ENCODE results near the gene PLCB1. TPM values are rescaled to one million over a fixed set of nuclear protein-coding genes. Genes with fewer than 3 reads are reported as not detected.
A peak's percentile ranks its signal among the peaks of the same experiment; 100 is the strongest.

The PLCB1 gene
- total RNA-seq, 1 donor: 46.5 TPM

- no peak overlapping the region for H3K4me3 ChIP-seq (ENCODE audit: low read depth, low read length)
- DNase-seq (ENCODE audit: low read depth): peak; percentile 76
- TF ChIP-seq CTCF (IDR thresholded peaks at IDR 0.05; ENCODE audit: insufficient read depth, low read length): no peak
These were observed 357.2 kb downstream of the PLCB1 start for GRCh38 chr20:8489094-8489883.

GRCh38 chr20:8490076-8490830, 358.2 kb downstream of the PLCB1 start:
- no peak overlapping the region for H3K4me3 ChIP-seq (ENCODE audit: low read depth, low read length)
- DNase-seq (ENCODE audit: low read depth): peak; percentile 55
- TF ChIP-seq CTCF (IDR thresholded peaks at IDR 0.05; ENCODE audit: insufficient read depth, low read length): no peak

GRCh38 chr20:8492173-8492572, 360.1 kb downstream of the PLCB1 start:
- no peak overlapping the region for H3K4me3 ChIP-seq (ENCODE audit: low read depth, low read length)
- no peak for TF ChIP-seq CTCF (IDR thresholded peaks at IDR 0.05; ENCODE audit: insufficient read depth, low read length)
- peak; percentile 17 for DNase-seq (ENCODE audit: low read depth)

- H3K4me3 ChIP-seq (ENCODE audit: low read depth, low read length): no peak overlapping the region
- no peak for TF ChIP-seq CTCF (IDR thresholded peaks at IDR 0.05; ENCODE audit: insufficient read depth, low read length)
- no peak for DNase-seq (ENCODE audit: low read depth)
These were observed 366.5 kb downstream of the PLCB1 start for GRCh38 chr20:8498571-8498970.

GRCh38 chr20:8504030-8504429, 372.0 kb downstream of the PLCB1 start:
- TF ChIP-seq CTCF (IDR thresholded peaks at IDR 0.05; ENCODE audit: insufficient read depth, low read length): no peak
- H3K4me3 ChIP-seq (ENCODE audit: low read depth, low read length): no peak overlapping the region
- no peak for DNase-seq (ENCODE audit: low read depth)

- TF ChIP-seq CTCF (IDR thresholded peaks at IDR 0.05; ENCODE audit: insufficient read depth, low read length): no peak
- DNase-seq (ENCODE audit: low read depth): no peak
- H3K4me3 ChIP-seq (ENCODE audit: low read depth, low read length): no peak overlapping the region
These were observed 373.6 kb downstream of the PLCB1 start for GRCh38 chr20:8505476-8506200.
